ENCODE data around the gene ESYT2. TPM values are rescaled to one million over a fixed set of nuclear protein-coding genes. Genes with fewer than 3 reads are reported as not detected.

The ESYT2 gene
- total RNA-seq, 1 donor from 2014 or later = 23.3 TPM

DNA sequence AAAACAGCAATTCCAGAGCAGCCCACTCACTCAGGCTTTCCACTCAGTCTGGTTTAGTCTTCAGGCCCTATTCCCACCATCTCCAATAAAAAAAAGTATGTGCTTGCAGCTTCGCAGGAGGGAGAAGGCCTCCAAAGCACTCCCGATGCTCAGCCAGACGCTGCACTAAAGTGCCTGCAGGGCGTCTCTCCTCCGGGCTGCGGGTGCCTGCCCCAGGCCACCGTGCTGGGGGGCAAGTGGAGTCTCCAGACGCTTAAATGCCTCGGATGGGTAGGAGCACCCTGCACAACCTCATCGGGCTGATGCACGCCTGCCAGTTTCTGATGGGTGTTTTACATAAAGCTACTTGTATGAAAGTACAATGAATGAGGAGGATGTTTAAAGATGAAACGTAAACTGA is 93.4 kb downstream of the ESYT2 start:
- Mint-ChIP-seq H3K27me3 (ENCODE audit: low read depth) (no peaks in the 10 kb centered on the region), H3K4me3 (no peak overlapping the region), H3K9me3 (no peaks in the 10 kb centered on the region), H3K27ac (ENCODE audit: unreplicated experiment) (peak overlapping the region; percentile 43), H3K4me1 (peaks cover 4% of the 10 kb centered on the region), H3K36me3 (ENCODE audit: low read depth) (peaks cover 12% of the 10 kb centered on the region)
- no peak for DNase-seq (ENCODE audit: low read depth, low spot score)
- TF ChIP-seq, protein P1, sequence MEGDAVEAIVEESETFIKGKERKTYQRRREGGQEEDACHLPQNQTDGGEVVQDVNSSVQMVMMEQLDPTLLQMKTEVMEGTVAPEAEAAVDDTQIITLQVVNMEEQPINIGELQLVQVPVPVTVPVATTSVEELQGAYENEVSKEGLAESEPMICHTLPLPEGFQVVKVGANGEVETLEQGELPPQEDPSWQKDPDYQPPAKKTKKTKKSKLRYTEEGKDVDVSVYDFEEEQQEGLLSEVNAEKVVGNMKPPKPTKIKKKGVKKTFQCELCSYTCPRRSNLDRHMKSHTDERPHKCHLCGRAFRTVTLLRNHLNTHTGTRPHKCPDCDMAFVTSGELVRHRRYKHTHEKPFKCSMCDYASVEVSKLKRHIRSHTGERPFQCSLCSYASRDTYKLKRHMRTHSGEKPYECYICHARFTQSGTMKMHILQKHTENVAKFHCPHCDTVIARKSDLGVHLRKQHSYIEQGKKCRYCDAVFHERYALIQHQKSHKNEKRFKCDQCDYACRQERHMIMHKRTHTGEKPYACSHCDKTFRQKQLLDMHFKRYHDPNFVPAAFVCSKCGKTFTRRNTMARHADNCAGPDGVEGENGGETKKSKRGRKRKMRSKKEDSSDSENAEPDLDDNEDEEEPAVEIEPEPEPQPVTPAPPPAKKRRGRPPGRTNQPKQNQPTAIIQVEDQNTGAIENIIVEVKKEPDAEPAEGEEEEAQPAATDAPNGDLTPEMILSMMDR (conservative IDR thresholded peaks at IDR 0.05) = no peak

DNA sequence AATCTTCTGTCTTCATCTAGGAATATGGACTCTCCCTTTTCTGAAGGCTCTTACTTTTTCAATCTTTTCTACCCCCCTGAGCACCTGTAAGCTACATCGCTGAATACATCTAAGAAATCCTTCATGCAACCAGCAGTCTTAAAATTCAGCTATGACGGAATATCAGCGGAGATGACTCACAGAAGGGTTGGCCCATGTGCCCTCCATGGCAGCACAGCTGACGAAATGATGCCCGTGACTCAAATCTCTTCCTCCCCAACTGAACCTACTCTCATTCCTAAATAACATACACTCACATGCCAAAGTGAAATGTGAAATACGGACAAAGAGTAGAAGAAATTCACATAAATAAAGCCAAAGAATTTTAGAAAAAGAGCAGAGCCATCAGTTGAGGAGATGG is 94.4 kb downstream of the ESYT2 start:
- TF ChIP-seq, protein P1 (conservative IDR thresholded peaks at IDR 0.05) = no peak
- H3K27ac Mint-ChIP-seq (ENCODE audit: unreplicated experiment) = peak overlapping the region; percentile 51
- DNase-seq (ENCODE audit: low read depth, low spot score) = no peak
- peaks cover 15% of the 10 kb centered on the region for H3K4me1 Mint-ChIP-seq
- H3K4me3 Mint-ChIP-seq = no peak overlapping the region
- H3K27me3 Mint-ChIP-seq (ENCODE audit: low read depth) = no peaks in the 10 kb centered on the region
- no peaks in the 10 kb centered on the region for H3K9me3 Mint-ChIP-seq
- peaks cover 15% of the 10 kb centered on the region for H3K36me3 Mint-ChIP-seq (ENCODE audit: low read depth)

DNA sequence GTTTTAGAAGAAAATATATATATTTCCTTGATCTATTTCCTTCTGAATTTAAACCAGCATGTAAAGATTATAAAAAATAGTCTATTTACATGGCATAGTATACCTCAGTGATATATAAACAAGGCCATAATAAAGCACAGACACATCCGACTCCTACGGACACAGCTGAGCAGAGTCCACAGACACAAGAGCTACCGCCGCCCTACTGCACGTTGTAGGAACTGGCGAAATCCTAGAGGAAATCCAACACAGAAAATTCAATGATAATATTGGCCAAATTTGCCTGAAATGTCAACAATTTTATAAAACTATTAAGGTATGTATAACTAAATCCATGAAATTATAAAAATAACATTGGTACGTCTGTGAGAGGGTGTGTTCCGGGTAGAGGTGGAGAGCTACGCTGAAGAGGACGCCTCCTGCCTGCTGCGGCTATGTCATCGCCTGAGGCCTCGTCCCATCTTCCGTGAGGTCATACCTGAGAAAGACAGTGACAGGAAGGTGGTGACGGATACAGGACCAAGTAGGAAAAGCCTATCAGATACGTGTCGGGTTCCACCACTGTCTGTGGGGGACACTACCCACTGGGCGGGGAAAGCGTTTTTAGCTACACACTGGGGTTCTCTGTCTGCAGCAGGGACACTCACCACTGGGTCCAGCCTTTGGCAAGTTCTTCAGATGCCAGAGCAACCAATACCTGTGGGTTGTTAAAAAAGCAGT is 95.4 kb downstream of the ESYT2 start:
- peaks cover 16% of the 10 kb centered on the region for H3K36me3 Mint-ChIP-seq (ENCODE audit: low read depth)
- H3K4me3 Mint-ChIP-seq = no peak overlapping the region
- H3K27me3 Mint-ChIP-seq (ENCODE audit: low read depth) = no peaks in the 10 kb centered on the region
- no peaks in the 10 kb centered on the region for H3K9me3 Mint-ChIP-seq
- no peak for DNase-seq (ENCODE audit: low read depth, low spot score)
- H3K27ac Mint-ChIP-seq (ENCODE audit: unreplicated experiment) = peak overlapping the region; percentile 90
- TF ChIP-seq, protein P1 (conservative IDR thresholded peaks at IDR 0.05) = peak; percentile 32
- peaks cover 16% of the 10 kb centered on the region for H3K4me1 Mint-ChIP-seq

DNA sequence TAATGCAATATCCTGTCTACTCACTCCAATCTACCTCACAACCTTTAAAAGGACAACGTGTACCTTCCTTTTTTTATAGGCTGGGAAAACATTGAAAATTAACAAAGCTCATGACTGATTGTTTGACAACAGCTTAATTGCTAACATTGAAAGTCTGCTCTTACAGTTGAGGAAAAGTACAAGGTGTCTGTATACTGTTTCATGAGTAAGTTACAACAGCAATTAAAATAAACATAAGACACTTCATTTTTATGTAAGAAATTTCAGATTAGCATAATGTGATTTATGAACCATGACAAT is 96.1 kb downstream of the ESYT2 start:
- no peaks in the 10 kb centered on the region for H3K9me3 Mint-ChIP-seq
- H3K4me1 Mint-ChIP-seq = peaks cover 16% of the 10 kb centered on the region
- peaks cover 16% of the 10 kb centered on the region for H3K36me3 Mint-ChIP-seq (ENCODE audit: low read depth)
- H3K4me3 Mint-ChIP-seq = no peak overlapping the region
- no peaks in the 10 kb centered on the region for H3K27me3 Mint-ChIP-seq (ENCODE audit: low read depth)
- no peak for DNase-seq (ENCODE audit: low read depth, low spot score)
- TF ChIP-seq, protein P1 (conservative IDR thresholded peaks at IDR 0.05) = no peak
- no peak overlapping the region for H3K27ac Mint-ChIP-seq (ENCODE audit: unreplicated experiment)

DNA sequence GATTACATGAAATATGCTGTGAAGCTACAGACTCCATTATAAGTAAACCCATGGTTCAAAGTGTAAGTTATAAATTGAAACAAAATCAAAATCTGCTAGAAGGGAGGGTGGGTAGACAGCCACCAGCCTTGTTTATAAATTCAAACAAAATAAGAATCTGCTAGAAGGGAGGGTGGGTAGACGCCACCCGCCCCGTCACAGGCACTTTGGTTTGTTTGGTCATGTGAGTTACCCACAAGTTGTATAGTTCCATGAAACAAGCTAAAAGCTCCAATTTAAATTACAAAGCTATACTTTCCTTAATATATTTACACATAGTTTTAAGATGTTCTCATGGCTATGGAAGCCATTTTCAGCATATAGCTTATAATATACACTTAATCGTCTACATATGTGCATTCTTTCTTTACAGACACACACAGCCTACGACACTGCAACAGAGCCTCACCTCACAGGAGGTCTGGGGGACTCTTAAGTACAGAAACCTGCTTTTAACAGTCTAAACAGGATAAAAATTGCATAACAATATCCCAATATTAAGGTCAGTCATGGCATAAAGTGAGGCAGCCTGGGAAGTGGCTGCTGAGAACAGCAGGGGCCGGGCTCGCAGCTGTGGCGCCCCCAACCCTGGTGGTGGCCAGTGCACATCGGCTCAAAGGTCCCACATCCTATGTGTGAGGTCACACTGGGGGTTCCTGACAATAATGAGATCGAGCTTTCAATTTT is 96.7 kb downstream of the ESYT2 start:
- Mint-ChIP-seq H3K4me1 (peaks cover 16% of the 10 kb centered on the region), H3K36me3 (ENCODE audit: low read depth) (peaks cover 16% of the 10 kb centered on the region), H3K4me3 (no peak overlapping the region), H3K27ac (ENCODE audit: unreplicated experiment) (no peak overlapping the region), H3K9me3 (no peaks in the 10 kb centered on the region), H3K27me3 (ENCODE audit: low read depth) (no peaks in the 10 kb centered on the region)
- DNase-seq (ENCODE audit: low read depth, low spot score) = no peak
- TF ChIP-seq, protein P1 (conservative IDR thresholded peaks at IDR 0.05) = peak; percentile 28
